K562 (cell line): Measurements from ENCODE around the gene RPTOR. TPM values are rescaled to one million over a fixed set of nuclear protein-coding genes. Genes with fewer than 3 reads are reported as not detected.
A peak's percentile ranks its signal among the peaks of the same experiment; 100 is the strongest.

Experiments used
- ATAC-seq: fragments of 200-7000 bp; cut with Tn5 transposase; 3 replicates; pipeline ENCODE4 v1.9.1; 2020; ENCODE audit warnings: moderate library complexity
- BruUV-seq: library from RNA; stranded (reverse); fragments of 400-500 nt; replicated peaks from 2 replicates; lab custom pipeline; 2021; lab: Mats Ljungman, UMichigan
- CTCF ChIA-PET: fragments of 300-600 bp; formaldehyde crosslinking; extraction: SDS; loops from one replicate; lab custom pipeline; 2021; ENCODE audit warnings: low intra/inter-chr PET ratio; lab: Yijun Ruan, JAX
- POLR2A ChIA-PET: fragments of 300-600, 350-650 bp; sonication (Branson Sonifier 250); formaldehyde crosslinking; extraction: SDS; loops from one replicate; lab custom pipeline; 2021; ENCODE audit warnings: antibody characterized with exemption, inconsistent platforms; lab: Yijun Ruan, JAX
- DNase-seq, 4 experiments: peaks; one replicate each; pipeline versions ENCODE4 v3.0.0 to v3.0.0-alpha.2; 2011 to 2018; ENCODE audit warnings: low spot score in 3 of 4, mixed read lengths in 3 of 4; ENCODE audit errors: extremely low read depth in 1 of 4
- FAIRE-seq: peaks from 2 replicates; lab custom pipeline; 2011; peaks lifted over from hg19 to GRCh38; lab: Jason Lieb, UNC
- H2AFZ ChIP-seq: 2 replicates; pipeline ENCODE4 v1.6.0; 2011; ENCODE audit warnings: low read depth, low read length, control low read depth, inconsistent platforms
- H3K27ac ChIP-seq: fragments of 200-600 bp; 3 replicates; pipeline ENCODE4 v1.8.0; 2011; ENCODE audit warnings: low read depth, mild to moderate bottlenecking, control low read depth, inconsistent platforms, low read length, moderate library complexity, mixed read lengths; ENCODE audit errors: extremely low read depth
- H3K27me3 ChIP-seq, 2 experiments: fragments of 300-600 bp in 1 of 2; 2 replicates in 1 of 2; 3 replicates in 1 of 2; pipeline versions ENCODE4 v1.6.0 to v1.8.0; 2011; ENCODE audit warnings: inconsistent platforms in 2 of 2, low read length in 2 of 2, mild to moderate bottlenecking in 1 of 2, mixed read lengths in 1 of 2, moderate library complexity in 1 of 2; ENCODE audit not compliant: control insufficient read depth in 2 of 2, insufficient read depth in 2 of 2
- H3K36me3 ChIP-seq: fragments of 300-600 bp; 3 replicates; pipeline ENCODE4 v1.8.0; 2011; ENCODE audit warnings: mild to moderate bottlenecking, low read length, inconsistent platforms; ENCODE audit not compliant: control insufficient read depth, insufficient read depth
- H3K4me1 ChIP-seq, 2 experiments: fragments of 200-600 bp in 1 of 2; replicated peaks in 1 of 2; 2 replicates in 1 of 2; 3 replicates in 1 of 2; pipeline versions ENCODE4 v1.5.1 to v1.8.0; 2011; ENCODE audit warnings: inconsistent platforms in 2 of 2, low read length in 2 of 2, mild to moderate bottlenecking in 1 of 2, mixed read lengths in 1 of 2, moderate library complexity in 1 of 2; ENCODE audit not compliant: control insufficient read depth in 2 of 2, insufficient read depth in 2 of 2
- H3K4me2 ChIP-seq: 2 replicates; pipeline ENCODE4 v1.6.1; 2011; ENCODE audit warnings: low read length, control low read depth, inconsistent platforms, mixed read lengths; ENCODE audit not compliant: insufficient read depth
- H3K4me3 ChIP-seq: fragments of 200-600 bp; sonication (generic), shearing (Covaris generic); 2 replicates; pipeline ENCODE4 v1.5.1; 2016; ENCODE audit warnings: control low read depth, inconsistent platforms
- H3K79me2 ChIP-seq: fragments of 200-600 bp; 3 replicates; pipeline ENCODE4 v1.8.0; 2011; ENCODE audit warnings: low read length, inconsistent platforms; ENCODE audit not compliant: control insufficient read depth, insufficient read depth
- H3K9ac ChIP-seq, 2 experiments: 2 replicates each; pipeline versions ENCODE4 v1.6.0 to v1.6.1; 2011; ENCODE audit warnings: low read depth in 2 of 2, low read length in 2 of 2, control low read depth in 1 of 2, inconsistent platforms in 1 of 2, mild to moderate bottlenecking in 1 of 2, mixed read lengths in 1 of 2; ENCODE audit not compliant: insufficient read depth in 1 of 2
- H3K9me1 ChIP-seq: one replicate; pipeline ENCODE4 v1.6.0; 2011; ENCODE audit warnings: inconsistent platforms, mild to moderate bottlenecking, low read length, moderate library complexity; ENCODE audit not compliant: control insufficient read depth, insufficient read depth
- H3K9me3 ChIP-seq: replicated peaks from 2 replicates; pipeline ENCODE4 v1.5.1; 2011; ENCODE audit warnings: low read depth, low read length, inconsistent platforms; ENCODE audit not compliant: control insufficient read depth, insufficient read depth
- H4K20me1 ChIP-seq: replicated peaks from 2 replicates; pipeline ENCODE4 v1.6.1; 2011; ENCODE audit warnings: low read length, inconsistent platforms, mixed read lengths; ENCODE audit not compliant: control insufficient read depth, insufficient read depth
- CSDE1 ChIP-seq, 2 experiments: fragments of 450-650 bp; IDR thresholded peaks; 2 replicates each; pipeline ENCODE4 v1.6.1; 2016; ENCODE audit warnings: mild to moderate bottlenecking in 1 of 2
- DDX20 ChIP-seq: fragments of 450-650 bp; IDR thresholded peaks from 2 replicates; pipeline ENCODE4 v1.6.1; 2016; ENCODE audit warnings: missing genetic modification characterization, low read depth, mild to moderate bottlenecking, missing compliant biosample characterization, moderate library complexity
- EZH2 ChIP-seq: IDR thresholded peaks from 2 replicates; pipeline ENCODE4 v1.6.1; 2012; ENCODE audit warnings: low read depth, mild to moderate bottlenecking, inconsistent platforms, low read length, borderline replicate concordance
- GATAD2A ChIP-seq: fragments of 450-650 bp; IDR thresholded peaks from 2 replicates; pipeline ENCODE4 v1.6.1; 2017
- HBP1 ChIP-seq: fragments of 450-650 bp; formaldehyde crosslinking; IDR thresholded peaks from 2 replicates; pipeline ENCODE4 v1.4.0; 2022; ENCODE audit warnings: missing genetic modification characterization
- PYGO2 ChIP-seq: fragments of 450-650 bp; IDR thresholded peaks from 2 replicates; pipeline ENCODE4 v1.6.1; 2016; ENCODE audit warnings: mild to moderate bottlenecking, missing genetic modification characterization, moderate library complexity, missing compliant biosample characterization
- SMAD4 ChIP-seq: fragments of 250-450 bp; sonication (Bioruptor Pico); conservative IDR thresholded peaks from 2 replicates; pipeline ENCODE4 v1.8.0; 2021; ENCODE audit warnings: inconsistent platforms, mild to moderate bottlenecking, moderate library complexity
- SP2 ChIP-seq: IDR thresholded peaks from 2 replicates; pipeline ENCODE4 v1.6.1; 2011; ENCODE audit warnings: mild to moderate bottlenecking, low read depth, low read length, moderate library complexity; ENCODE audit not compliant: poor library complexity, severe bottlenecking; ENCODE audit errors: extremely low read depth
- ZBTB33 ChIP-seq: sonication (generic); formaldehyde crosslinking; IDR thresholded peaks from 2 replicates; pipeline ENCODE4 v1.8.1; 2023; ENCODE audit warnings: mild to moderate bottlenecking, missing genetic modification reagents
- ZNF445 ChIP-seq: fragments of 250-450 bp; sonication (Bioruptor Pico); IDR thresholded peaks from 2 replicates; pipeline ENCODE4 v1.4.0; 2020; ENCODE audit warnings: low read depth, mild to moderate bottlenecking, moderate library complexity
- ZNF507 ChIP-seq: conservative IDR thresholded peaks from 2 replicates; pipeline ENCODE4 v1.6.1; 2017; ENCODE audit warnings: missing genetic modification characterization, missing compliant biosample characterization
- WGBS: fragments of 100-300 bp; shearing (Covaris generic); methylation state at CpG from one replicate; pipeline ENCODE4 v1.1.6; 2016; ENCODE audit warnings: low coverage, mixed read lengths; ENCODE audit not compliant: insufficient coverage; ENCODE audit errors: missing lambda C conversion rate; 5-methylcytosine and 5-hydroxymethylcytosine counted together
- in situ Hi-C: fragments of 300-500 bp; cut with MboI; formaldehyde crosslinking; loops from 4 replicates; pipeline ENCODE4 v1.15.0; 2018; ENCODE audit warnings: inconsistent platforms, mixed read lengths
- intact Hi-C: fragments of 100-400 bp; cut with micrococcal nuclease; formaldehyde crosslinking; loops from 2 replicates; pipeline ENCODE4 v1.14.2; 2022
- polyA plus RNA-seq, 8 experiments: library from polyadenylated mRNA; depleted of rRNA in 4 of 8; stranded (reverse) in 5 of 8; unstranded in 3 of 8; fragments of >200 nt; fragmentation: Nextera tagmentation in 2 of 8; fragmentation: Illumina TruSeq in 1 of 8; extraction: Ambion mirVana in 2 of 8; extraction: Trizol in 1 of 8; gene quantifications; 2 replicates each; pipeline versions ENCODE4 v1.2.1 to v1.2.3, GENCODE V29; 2011 to 2014; ENCODE audit warnings: inconsistent platforms in 1 of 8, missing spikeins in 1 of 8
- total RNA-seq, 7 experiments: library from RNA; depleted of rRNA in 6 of 7; stranded (reverse); fragments of >200 nt in 6 of 7; fragmentation: Illumina TruSeq in 2 of 7; extraction: Trizol in 2 of 7; gene quantifications; 2 replicates each; pipeline versions ENCODE4 v1.2.1 to v1.2.3, GENCODE V29; 2011 to 2021; ENCODE audit warnings: low replicate concordance in 1 of 7
- TF ChIP-seq, protein P1 (sequence below), 2 experiments: fragments of 450-650 bp; IDR thresholded peaks; 2 replicates each; pipeline ENCODE4 v1.6.1; 2016
- TF ChIP-seq, protein P2 (sequence below), 3 experiments: fragments of 200-800 bp in 1 of 3; fragments of 250-450 bp in 1 of 3; fragments of 450-650 bp in 1 of 3; sonication (Bioruptor Pico) in 1 of 3; sonication (Bioruptor generic) in 1 of 3; formaldehyde crosslinking in 1 of 3; IDR thresholded peaks; 2 replicates each; pipeline versions ENCODE4 v1.6.1 to v1.8.0; 2016 to 2022; ENCODE audit warnings: mild to moderate bottlenecking in 2 of 3, missing genetic modification characterization in 2 of 3, missing compliant biosample characterization in 1 of 3, moderate library complexity in 1 of 3
- TF ChIP-seq, protein P3 (sequence below): fragments of 250-450 bp; sonication (Bioruptor Pico); IDR thresholded peaks from 2 replicates; pipeline ENCODE4 v1.8.0; 2021; ENCODE audit warnings: moderate library complexity, mild to moderate bottlenecking, inconsistent platforms

The RPTOR gene
- total and polyA plus RNA-seq, 9 of the 15 experiments (the other 6 are each of a cell fraction or from before 2014, with no cell fraction given) = 0.24 to 54.1 (median 10.2) TPM

DNA sequence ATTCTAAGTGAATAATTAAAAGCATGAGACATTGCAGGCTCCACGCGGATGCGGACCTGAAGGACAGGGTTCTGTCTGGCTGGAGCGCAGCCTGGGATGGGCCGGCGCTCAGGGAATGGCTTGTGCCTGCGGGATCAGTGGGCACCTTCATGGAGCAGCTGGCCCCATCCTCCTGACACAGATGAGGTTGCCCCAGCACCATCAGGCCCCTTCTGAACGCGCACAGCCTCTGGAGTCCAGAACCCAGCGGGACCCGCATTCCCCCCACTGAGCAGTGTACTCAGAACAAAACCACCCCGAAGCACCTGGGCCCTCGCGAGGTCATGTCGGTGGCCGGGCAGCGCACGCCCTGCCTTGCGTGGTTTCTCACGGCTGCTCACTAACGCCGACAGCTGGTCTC, 376.5 kb downstream of the RPTOR start:
- no peaks in the 10 kb centered on the region for H4K20me1 ChIP-seq
- H3K4me2 ChIP-seq = no peak overlapping the region
- H3K27ac ChIP-seq = no peak overlapping the region
- FAIRE-seq = no peak
- no peak overlapping the region for H3K4me3 ChIP-seq
- H3K79me2 ChIP-seq = no peaks in the 10 kb centered on the region
- no peaks in the 10 kb centered on the region for H3K27me3 ChIP-seq
- intact Hi-C loops = no loop called here
- H3K9me1 ChIP-seq = no peaks in the 10 kb centered on the region
- 0 out of 4 replicates have a peak overlapping the region, but pooled peaks of 1 of the 2 experiments have one; percentile 36 for H3K9ac ChIP-seq
- no peak overlapping the region for H2AFZ ChIP-seq
- H3K9me3 ChIP-seq = no peaks in the 10 kb centered on the region
- BruUV-seq = no TSS peak
- no peak for ATAC-seq
- in situ Hi-C loops = no loop called here
- peaks cover 47% of the 10 kb centered on the region; the same call in 1 of the 3 replicates for H3K36me3 ChIP-seq
- peaks cover 0 to 8% of the 10 kb centered on the region in 2 experiments; a peak in 1 of 5 replicates for H3K4me1 ChIP-seq
- POLR2A ChIA-PET = interaction anchor here (0.6 kb wide), 1 partner anchor 9 kb away, joined by 3 read pairs; no protein-coding TSS in a partner anchor
- TF ChIP-seq, protein P1, sequence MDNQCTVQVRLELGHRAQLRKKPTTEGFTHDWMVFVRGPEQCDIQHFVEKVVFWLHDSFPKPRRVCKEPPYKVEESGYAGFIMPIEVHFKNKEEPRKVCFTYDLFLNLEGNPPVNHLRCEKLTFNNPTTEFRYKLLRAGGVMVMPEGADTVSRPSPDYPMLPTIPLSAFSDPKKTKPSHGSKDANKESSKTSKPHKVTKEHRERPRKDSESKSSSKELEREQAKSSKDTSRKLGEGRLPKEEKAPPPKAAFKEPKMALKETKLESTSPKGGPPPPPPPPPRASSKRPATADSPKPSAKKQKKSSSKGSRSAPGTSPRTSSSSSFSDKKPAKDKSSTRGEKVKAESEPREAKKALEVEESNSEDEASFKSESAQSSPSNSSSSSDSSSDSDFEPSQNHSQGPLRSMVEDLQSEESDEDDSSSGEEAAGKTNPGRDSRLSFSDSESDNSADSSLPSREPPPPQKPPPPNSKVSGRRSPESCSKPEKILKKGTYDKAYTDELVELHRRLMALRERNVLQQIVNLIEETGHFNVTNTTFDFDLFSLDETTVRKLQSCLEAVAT (IDR thresholded peaks at IDR 0.05) = no peak
- no peak for TF ChIP-seq DDX20 (tag)
- no peak for TF ChIP-seq CSDE1 (IDR thresholded peaks at IDR 0.05)
- TF ChIP-seq ZNF445 (CRISPR knock-in tag) = no peak
- TF ChIP-seq ZBTB33 (CRISPR knock-in tag) = no peak
- TF ChIP-seq SMAD4 (CRISPR knock-in tag) = no peak
- TF ChIP-seq, protein P2, sequence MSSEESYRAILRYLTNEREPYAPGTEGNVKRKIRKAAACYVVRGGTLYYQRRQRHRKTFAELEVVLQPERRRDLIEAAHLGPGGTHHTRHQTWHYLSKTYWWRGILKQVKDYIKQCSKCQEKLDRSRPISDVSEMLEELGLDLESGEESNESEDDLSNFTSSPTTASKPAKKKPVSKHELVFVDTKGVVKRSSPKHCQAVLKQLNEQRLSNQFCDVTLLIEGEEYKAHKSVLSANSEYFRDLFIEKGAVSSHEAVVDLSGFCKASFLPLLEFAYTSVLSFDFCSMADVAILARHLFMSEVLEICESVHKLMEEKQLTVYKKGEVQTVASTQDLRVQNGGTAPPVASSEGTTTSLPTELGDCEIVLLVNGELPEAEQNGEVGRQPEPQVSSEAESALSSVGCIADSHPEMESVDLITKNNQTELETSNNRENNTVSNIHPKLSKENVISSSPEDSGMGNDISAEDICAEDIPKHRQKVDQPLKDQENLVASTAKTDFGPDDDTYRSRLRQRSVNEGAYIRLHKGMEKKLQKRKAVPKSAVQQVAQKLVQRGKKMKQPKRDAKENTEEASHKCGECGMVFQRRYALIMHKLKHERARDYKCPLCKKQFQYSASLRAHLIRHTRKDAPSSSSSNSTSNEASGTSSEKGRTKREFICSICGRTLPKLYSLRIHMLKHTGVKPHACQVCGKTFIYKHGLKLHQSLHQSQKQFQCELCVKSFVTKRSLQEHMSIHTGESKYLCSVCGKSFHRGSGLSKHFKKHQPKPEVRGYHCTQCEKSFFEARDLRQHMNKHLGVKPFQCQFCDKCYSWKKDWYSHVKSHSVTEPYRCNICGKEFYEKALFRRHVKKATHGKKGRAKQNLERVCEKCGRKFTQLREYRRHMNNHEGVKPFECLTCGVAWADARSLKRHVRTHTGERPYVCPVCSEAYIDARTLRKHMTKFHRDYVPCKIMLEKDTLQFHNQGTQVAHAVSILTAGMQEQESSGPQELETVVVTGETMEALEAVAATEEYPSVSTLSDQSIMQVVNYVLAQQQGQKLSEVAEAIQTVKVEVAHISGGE (CRISPR knock-in tag; IDR thresholded peaks at IDR 0.05) = no peak
- TF ChIP-seq SP2 = no peak
- TF ChIP-seq ZNF507 (tag) = no peak
- TF ChIP-seq HBP1 (CRISPR knock-in tag) = no peak
- TF ChIP-seq GATAD2A = no peak
- TF ChIP-seq, protein P3, sequence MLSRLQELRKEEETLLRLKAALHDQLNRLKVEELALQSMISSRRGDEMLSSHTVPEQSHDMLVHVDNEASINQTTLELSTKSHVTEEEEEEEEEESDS (CRISPR knock-in tag) = no peak
- TF ChIP-seq PYGO2 = no peak
- no peak for TF ChIP-seq EZH2
- TF ChIP-seq, all 486 proteins: peak for 0
- WGBS = 93% methylated on average over 21 of the region's 22 CpGs
- CTCF ChIA-PET = no interaction called here
- DNase-seq = no peak
